C4-2B (cell line): ENCODE data around the gene RMND1.

Experiments
- ZFX ChIP-seq: fragments of 450-650 bp; IDR thresholded peaks from 2 replicates; pipeline ENCODE4 v1.6.1; 2017
- TF ChIP-seq, protein P1 (sequence below): fragments of 450-650 bp; conservative IDR thresholded peaks from 2 replicates; pipeline ENCODE4 v1.5.1; 2017; ENCODE audit warnings: mild to moderate bottlenecking

DNA sequence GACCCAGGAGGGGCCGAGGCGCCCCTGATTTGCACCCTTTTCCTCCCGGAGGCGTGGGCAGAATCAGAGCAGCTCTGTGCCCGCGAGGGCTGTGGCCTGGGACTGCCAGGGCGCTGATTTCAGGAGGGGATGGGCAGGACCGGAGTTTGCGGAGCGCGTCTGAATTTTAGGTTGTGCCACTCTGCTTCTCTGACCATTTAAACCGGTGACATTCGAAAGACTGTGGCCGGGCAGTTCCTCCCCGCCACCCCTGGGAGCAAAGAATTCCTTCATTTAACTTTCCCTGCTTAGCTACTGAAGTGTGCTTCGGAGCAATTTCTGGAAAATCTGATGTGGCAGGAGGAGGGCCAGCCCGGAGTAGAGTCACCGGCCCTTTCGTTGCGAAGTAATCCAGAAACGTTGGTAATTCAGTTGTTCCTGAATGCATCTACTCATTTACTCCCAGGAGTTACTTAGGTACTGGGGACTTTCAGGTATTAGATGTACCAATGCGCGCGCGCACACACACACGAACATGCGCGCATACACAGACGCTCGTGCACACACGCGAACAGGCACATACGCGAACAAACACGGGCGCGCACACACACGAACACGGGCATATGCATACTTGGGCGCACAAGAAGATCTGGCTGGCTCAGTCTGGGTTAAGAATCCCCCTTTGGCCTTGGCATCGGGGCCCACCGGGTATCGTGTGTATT is 42.5 kb upstream of the RMND1 start:
- TF ChIP-seq, protein P1, sequence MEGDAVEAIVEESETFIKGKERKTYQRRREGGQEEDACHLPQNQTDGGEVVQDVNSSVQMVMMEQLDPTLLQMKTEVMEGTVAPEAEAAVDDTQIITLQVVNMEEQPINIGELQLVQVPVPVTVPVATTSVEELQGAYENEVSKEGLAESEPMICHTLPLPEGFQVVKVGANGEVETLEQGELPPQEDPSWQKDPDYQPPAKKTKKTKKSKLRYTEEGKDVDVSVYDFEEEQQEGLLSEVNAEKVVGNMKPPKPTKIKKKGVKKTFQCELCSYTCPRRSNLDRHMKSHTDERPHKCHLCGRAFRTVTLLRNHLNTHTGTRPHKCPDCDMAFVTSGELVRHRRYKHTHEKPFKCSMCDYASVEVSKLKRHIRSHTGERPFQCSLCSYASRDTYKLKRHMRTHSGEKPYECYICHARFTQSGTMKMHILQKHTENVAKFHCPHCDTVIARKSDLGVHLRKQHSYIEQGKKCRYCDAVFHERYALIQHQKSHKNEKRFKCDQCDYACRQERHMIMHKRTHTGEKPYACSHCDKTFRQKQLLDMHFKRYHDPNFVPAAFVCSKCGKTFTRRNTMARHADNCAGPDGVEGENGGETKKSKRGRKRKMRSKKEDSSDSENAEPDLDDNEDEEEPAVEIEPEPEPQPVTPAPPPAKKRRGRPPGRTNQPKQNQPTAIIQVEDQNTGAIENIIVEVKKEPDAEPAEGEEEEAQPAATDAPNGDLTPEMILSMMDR = no peak
- TF ChIP-seq ZFX = no peak
